ENCODE measurements around the gene STKLD1.

DNA sequence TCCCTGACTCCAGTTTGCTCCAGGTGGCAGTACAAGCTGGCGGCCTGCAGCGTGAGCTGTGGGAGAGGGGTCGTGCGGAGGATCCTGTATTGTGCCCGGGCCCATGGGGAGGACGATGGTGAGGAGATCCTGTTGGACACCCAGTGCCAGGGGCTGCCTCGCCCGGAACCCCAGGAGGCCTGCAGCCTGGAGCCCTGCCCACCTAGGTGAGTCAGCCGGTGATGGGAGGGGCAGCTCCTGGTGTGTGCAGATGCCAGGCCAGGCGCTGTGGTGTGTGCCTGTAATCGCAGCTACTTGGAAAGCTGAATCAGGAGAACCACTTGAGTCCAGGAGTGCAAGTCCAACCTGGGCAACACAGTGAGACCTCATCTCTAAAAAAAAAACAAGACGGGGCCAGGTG is 73.6 kb downstream of the STKLD1 start:
- TF ChIP-seq EZH2 (IDR thresholded peaks at IDR 0.05; ENCODE audit: borderline replicate concordance, low read length): no peak
- TF ChIP-seq, protein P1, sequence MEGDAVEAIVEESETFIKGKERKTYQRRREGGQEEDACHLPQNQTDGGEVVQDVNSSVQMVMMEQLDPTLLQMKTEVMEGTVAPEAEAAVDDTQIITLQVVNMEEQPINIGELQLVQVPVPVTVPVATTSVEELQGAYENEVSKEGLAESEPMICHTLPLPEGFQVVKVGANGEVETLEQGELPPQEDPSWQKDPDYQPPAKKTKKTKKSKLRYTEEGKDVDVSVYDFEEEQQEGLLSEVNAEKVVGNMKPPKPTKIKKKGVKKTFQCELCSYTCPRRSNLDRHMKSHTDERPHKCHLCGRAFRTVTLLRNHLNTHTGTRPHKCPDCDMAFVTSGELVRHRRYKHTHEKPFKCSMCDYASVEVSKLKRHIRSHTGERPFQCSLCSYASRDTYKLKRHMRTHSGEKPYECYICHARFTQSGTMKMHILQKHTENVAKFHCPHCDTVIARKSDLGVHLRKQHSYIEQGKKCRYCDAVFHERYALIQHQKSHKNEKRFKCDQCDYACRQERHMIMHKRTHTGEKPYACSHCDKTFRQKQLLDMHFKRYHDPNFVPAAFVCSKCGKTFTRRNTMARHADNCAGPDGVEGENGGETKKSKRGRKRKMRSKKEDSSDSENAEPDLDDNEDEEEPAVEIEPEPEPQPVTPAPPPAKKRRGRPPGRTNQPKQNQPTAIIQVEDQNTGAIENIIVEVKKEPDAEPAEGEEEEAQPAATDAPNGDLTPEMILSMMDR (conservative IDR thresholded peaks at IDR 0.05 in 1 of 2, IDR thresholded peaks at IDR 0.05 in 1 of 2; ENCODE audit: extremely low read depth in 1 of 2, insufficient read depth in 1 of 2, low read depth in 1 of 2, low read length in 2 of 2): no peak

Measured in mammary epithelial cell (primary cell).